Mesenchymal stem cell (in vitro differentiated cells and primary cell): ENCODE results near the gene MINPP1.
A peak's percentile ranks its signal among the peaks of the same experiment; 100 is the strongest.

ENCODE experiments used
- DNase-seq: peaks from one replicate; pipeline ENCODE4 v3.0.0-alpha.2; 2013
- H2AFZ ChIP-seq: one replicate; pipeline ENCODE4 v1.6.1; 2013; ENCODE audit warnings: low read depth, mild to moderate bottlenecking, control low read depth, inconsistent platforms, low read length, moderate library complexity
- H2AK5ac ChIP-seq: 2 replicates; pipeline ENCODE4 v1.6.1; 2013; ENCODE audit warnings: low read length, moderate library complexity, mild to moderate bottlenecking, inconsistent platforms; ENCODE audit not compliant: severe bottlenecking
- H2BK120ac ChIP-seq: one replicate; pipeline ENCODE4 v1.6.1; 2013; ENCODE audit warnings: low read depth, mild to moderate bottlenecking, inconsistent platforms, low read length, moderate library complexity
- H2BK12ac ChIP-seq, 2 experiments: one replicate each; pipeline ENCODE4 v1.6.1; 2013; ENCODE audit warnings: inconsistent platforms in 2 of 2, low read length in 2 of 2, mild to moderate bottlenecking in 2 of 2, moderate library complexity in 2 of 2, control low read depth in 1 of 2
- H2BK15ac ChIP-seq: one replicate; pipeline ENCODE4 v1.6.1; 2013; ENCODE audit warnings: mild to moderate bottlenecking, low read depth, inconsistent platforms; ENCODE audit not compliant: poor library complexity, severe bottlenecking
- H2BK5ac ChIP-seq: 2 replicates; pipeline ENCODE4 v1.6.1; 2013; ENCODE audit warnings: low read depth, mild to moderate bottlenecking, low read length, control low read depth, inconsistent platforms; ENCODE audit not compliant: poor library complexity, severe bottlenecking
- H3K14ac ChIP-seq, 2 experiments: one replicate each; pipeline ENCODE4 v1.6.1; 2013; ENCODE audit warnings: inconsistent platforms in 2 of 2, low read length in 2 of 2, control low read depth in 1 of 2, mild to moderate bottlenecking in 1 of 2, moderate library complexity in 1 of 2
- H3K18ac ChIP-seq, 2 experiments: one replicate each; pipeline ENCODE4 v1.6.1; 2013; ENCODE audit warnings: inconsistent platforms in 2 of 2, low read length in 2 of 2, control low read depth in 1 of 2, low read depth in 1 of 2, mild to moderate bottlenecking in 1 of 2
- H3K23ac ChIP-seq, 2 experiments: one replicate each; pipeline ENCODE4 v1.6.1; 2013; ENCODE audit warnings: inconsistent platforms in 2 of 2, low read length in 2 of 2, mild to moderate bottlenecking in 2 of 2, moderate library complexity in 2 of 2, control low read depth in 1 of 2
- H3K27ac ChIP-seq: 2 replicates; pipeline ENCODE4 v1.5.1; 2013; ENCODE audit warnings: mild to moderate bottlenecking, moderate library complexity, low read length, control low read depth, inconsistent platforms; ENCODE audit not compliant: poor library complexity, severe bottlenecking
- H3K27me3 ChIP-seq, 2 experiments: 2 replicates each; pipeline versions ENCODE4 v1.6.1 to v1.7.0; 2013; ENCODE audit warnings: low read length in 2 of 2, mild to moderate bottlenecking in 2 of 2, moderate library complexity in 2 of 2, control low read depth in 1 of 2, inconsistent platforms in 1 of 2; ENCODE audit not compliant: control insufficient read depth in 1 of 2, insufficient read depth in 1 of 2
- H3K36me3 ChIP-seq, 2 experiments: 2 replicates each; pipeline versions ENCODE4 v1.6.1 to v1.7.0; 2013; ENCODE audit warnings: low read length in 2 of 2, control low read depth in 1 of 2, inconsistent platforms in 1 of 2, low read depth in 1 of 2, mild to moderate bottlenecking in 1 of 2; ENCODE audit not compliant: insufficient read depth in 2 of 2, control insufficient read depth in 1 of 2
- H3K4ac ChIP-seq, 2 experiments: one replicate each; pipeline ENCODE4 v1.6.1; 2013; ENCODE audit warnings: inconsistent platforms in 2 of 2, low read length in 2 of 2, mild to moderate bottlenecking in 2 of 2, moderate library complexity in 2 of 2, control low read depth in 1 of 2, low read depth in 1 of 2
- H3K4me1 ChIP-seq: 2 replicates; pipeline ENCODE4 v1.6.1; 2013; ENCODE audit warnings: low read depth, low read length, control low read depth; ENCODE audit not compliant: control insufficient read depth, insufficient read depth
- H3K4me2 ChIP-seq: 2 replicates; pipeline ENCODE4 v1.6.1; 2013; ENCODE audit warnings: low read length, mild to moderate bottlenecking, inconsistent platforms; ENCODE audit not compliant: poor library complexity, severe bottlenecking
- H3K4me3 ChIP-seq, 2 experiments: 2 replicates each; pipeline versions ENCODE4 v1.5.1 to v1.7.0; 2013; ENCODE audit warnings: low read length in 2 of 2, mild to moderate bottlenecking in 2 of 2, control low read depth in 1 of 2, low read depth in 1 of 2; ENCODE audit not compliant: insufficient read depth in 1 of 2
- H3K79me1 ChIP-seq: replicated peaks from 2 replicates; pipeline ENCODE4 v1.6.1; 2013; ENCODE audit warnings: mild to moderate bottlenecking, control low read depth, low read length, inconsistent platforms; ENCODE audit not compliant: poor library complexity, severe bottlenecking
- H3K9ac ChIP-seq: 2 replicates; pipeline ENCODE4 v1.7.0; 2013; ENCODE audit warnings: mild to moderate bottlenecking, low read length, moderate library complexity
- H3K9me3 ChIP-seq: 2 replicates; pipeline ENCODE4 v1.7.0; 2013; ENCODE audit warnings: mild to moderate bottlenecking, low read length; ENCODE audit not compliant: control insufficient read depth
- H4K8ac ChIP-seq: one replicate; pipeline ENCODE4 v1.6.1; 2013; ENCODE audit warnings: inconsistent platforms, mild to moderate bottlenecking, low read length, moderate library complexity
- H4K91ac ChIP-seq: one replicate; pipeline ENCODE4 v1.6.1; 2013; ENCODE audit warnings: mild to moderate bottlenecking, low read length, inconsistent platforms
- WGBS: methylation state at CpG from one replicate; pipeline ENCODE4 v1.1.7; 2013; ENCODE audit warnings: mixed read lengths; 5-methylcytosine and 5-hydroxymethylcytosine counted together

The MINPP1 gene

DNA sequence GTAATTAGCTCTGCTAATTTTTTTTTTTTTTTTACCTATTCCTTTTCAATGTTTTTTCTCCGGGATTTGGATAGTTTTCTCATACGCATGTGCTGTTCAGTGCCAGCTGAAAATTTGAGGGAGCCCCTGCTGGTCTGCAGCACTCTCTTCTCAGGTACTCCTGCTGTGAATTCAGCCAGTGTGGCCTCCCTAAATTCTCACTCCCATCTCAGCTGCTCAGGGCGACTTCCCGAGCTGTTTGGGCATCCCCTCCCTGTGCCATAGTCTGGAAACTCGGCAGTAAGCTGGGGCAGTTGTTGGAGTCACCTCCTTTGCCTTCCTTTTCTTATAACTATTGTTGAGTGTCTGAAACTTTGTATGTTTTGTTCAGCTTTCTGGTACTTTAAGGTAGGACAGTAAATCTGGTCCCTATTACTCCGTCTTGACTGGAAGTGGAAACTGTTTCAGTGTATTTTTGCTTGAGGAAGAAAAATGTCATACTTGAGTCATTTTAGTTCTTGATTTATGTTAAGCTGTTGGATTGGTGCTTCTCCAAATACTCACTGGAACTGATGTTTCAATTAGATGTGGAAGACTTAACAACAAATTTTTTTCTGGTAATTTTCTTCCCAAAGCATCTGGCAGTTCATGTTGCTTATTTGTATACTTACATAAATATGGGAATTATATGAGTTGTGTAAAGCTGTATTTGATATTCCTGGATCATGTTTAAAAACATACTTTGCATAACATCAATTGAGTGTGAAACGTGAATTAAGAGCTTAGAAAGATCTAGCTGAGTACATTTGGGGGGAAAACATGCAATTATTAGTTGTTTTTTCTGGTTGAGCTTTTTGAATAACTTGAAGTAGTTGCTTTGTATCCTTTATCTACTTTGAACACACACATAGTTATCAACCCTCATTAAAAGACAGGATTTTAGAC is 33.7 kb downstream of the MINPP1 start:
- H3K4ac ChIP-seq, result peak overlapping the region in 1 of 2 experiments; percentile 51
- peak overlapping the region in 1 of 2 experiments; percentile 86 for H3K14ac ChIP-seq
- no peak overlapping the region for H2BK15ac ChIP-seq
- no peak overlapping the region for H3K27ac ChIP-seq
- H3K4me3 ChIP-seq, result no peak overlapping the region
- no peak overlapping the region for H4K8ac ChIP-seq
- peaks cover 9% of the 10 kb centered on the region for H3K9me3 ChIP-seq
- H3K36me3 ChIP-seq, result peaks cover 12 to 20% of the 10 kb centered on the region in 2 experiments
- peak overlapping the region; percentile 39 for H3K9ac ChIP-seq
- peak overlapping the region in 1 of 2 experiments; percentile 82 for H3K18ac ChIP-seq
- H4K91ac ChIP-seq, result no peak overlapping the region
- H3K23ac ChIP-seq, result peak overlapping the region in 1 of 2 experiments; percentile 83
- H3K4me2 ChIP-seq, result no peak overlapping the region
- 92% methylated on average over 6 of the region's 7 CpGs for WGBS
- no peak overlapping the region for H2AK5ac ChIP-seq
- peak overlapping the region in 1 of 2 experiments; percentile 63 for H2BK12ac ChIP-seq
- H2BK5ac ChIP-seq, result no peak overlapping the region
- peaks cover 23% of the 10 kb centered on the region for H3K79me1 ChIP-seq
- H3K4me1 ChIP-seq, result peaks cover 3% of the 10 kb centered on the region
- H2AFZ ChIP-seq, result no peak overlapping the region
- no peaks in the 10 kb centered on the region for H3K27me3 ChIP-seq
- H2BK120ac ChIP-seq, result no peak overlapping the region
- DNase-seq, result no peak

DNA sequence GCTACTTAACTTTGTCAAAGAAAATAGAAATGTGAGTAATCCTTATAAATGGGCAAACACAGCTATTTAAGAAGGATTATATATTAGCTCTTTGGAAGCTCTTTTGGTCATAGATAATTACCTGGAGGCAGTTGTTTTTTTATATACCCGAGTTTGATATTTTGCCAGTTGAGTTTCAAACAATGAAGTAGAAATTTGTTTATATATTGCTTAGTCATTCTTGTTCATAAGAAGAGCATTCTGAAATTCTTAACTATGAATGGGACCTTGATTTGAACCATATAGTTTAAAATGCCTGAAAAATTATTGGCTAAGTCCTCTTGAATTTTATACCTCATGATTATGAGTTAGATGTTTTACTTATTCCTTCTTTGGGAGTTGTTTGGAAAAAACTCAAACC is 36.4 kb downstream of the MINPP1 start:
- Histone ChIP-seq H3K18ac (no peak overlapping the region), H3K36me3 (peaks cover 12 to 20% of the 10 kb centered on the region in 2 experiments), H3K9ac (no peak overlapping the region), H3K79me1 (peaks cover 26% of the 10 kb centered on the region), H2BK5ac (no peak overlapping the region), H2BK15ac (no peak overlapping the region), H4K91ac (no peak overlapping the region), H2AFZ (no peak overlapping the region), H3K4me3 (no peak overlapping the region), H3K27ac (no peak overlapping the region), H3K9me3 (peaks cover 9% of the 10 kb centered on the region), H3K23ac (no peak overlapping the region), H3K4me2 (no peak overlapping the region), H2BK120ac (no peak overlapping the region), H2BK12ac (no peak overlapping the region), H4K8ac (no peak overlapping the region), H3K27me3 (no peaks in the 10 kb centered on the region), H3K4ac (no peak overlapping the region), H3K4me1 (peaks cover 3% of the 10 kb centered on the region), H2AK5ac (no peak overlapping the region), H3K14ac (no peak overlapping the region)
- WGBS, result 83% methylated on average over 1 of the region's 1 CpG
- no peak for DNase-seq

DNA sequence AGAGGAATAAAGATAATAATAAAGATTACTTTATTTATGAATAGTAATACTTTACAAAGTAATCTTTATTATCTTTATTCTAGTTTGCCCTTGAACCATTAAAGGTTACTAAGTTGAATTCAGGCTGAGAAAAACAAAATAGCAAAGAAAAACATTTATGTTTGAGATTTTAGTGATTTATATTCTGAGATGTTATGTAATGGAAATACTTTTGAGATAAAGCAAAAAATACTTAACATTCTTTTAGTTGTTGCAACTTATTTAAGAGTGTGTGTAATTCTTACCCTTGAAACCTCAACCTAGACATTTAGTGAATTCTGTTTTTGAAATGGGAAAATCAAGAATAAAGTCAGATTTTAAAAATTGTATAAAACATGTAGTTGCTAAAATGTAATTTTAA is 40.0 kb downstream of the MINPP1 start:
- peaks cover 15 to 20% of the 10 kb centered on the region in 2 experiments for H3K36me3 ChIP-seq
- H3K18ac ChIP-seq, result no peak overlapping the region
- H3K9me3 ChIP-seq, result peaks cover 9% of the 10 kb centered on the region
- peak overlapping the region; percentile 83 for H3K9ac ChIP-seq
- no peak overlapping the region for H3K27ac ChIP-seq
- H3K23ac ChIP-seq, result no peak overlapping the region
- H3K4me3 ChIP-seq, result no peak overlapping the region
- no peak overlapping the region for H2BK12ac ChIP-seq
- H2BK15ac ChIP-seq, result no peak overlapping the region
- no peak overlapping the region for H2AK5ac ChIP-seq
- H3K79me1 ChIP-seq, result peaks cover 23% of the 10 kb centered on the region
- no peak overlapping the region for H3K4ac ChIP-seq
- H3K27me3 ChIP-seq, result no peaks in the 10 kb centered on the region
- no peak overlapping the region for H4K8ac ChIP-seq
- H3K4me1 ChIP-seq, result no peaks in the 10 kb centered on the region
- no peak for DNase-seq
- no peak overlapping the region for H2BK120ac ChIP-seq
- H3K14ac ChIP-seq, result no peak overlapping the region
- H3K4me2 ChIP-seq, result no peak overlapping the region
- H4K91ac ChIP-seq, result no peak overlapping the region
- H2BK5ac ChIP-seq, result no peak overlapping the region
- H2AFZ ChIP-seq, result no peak overlapping the region

DNA sequence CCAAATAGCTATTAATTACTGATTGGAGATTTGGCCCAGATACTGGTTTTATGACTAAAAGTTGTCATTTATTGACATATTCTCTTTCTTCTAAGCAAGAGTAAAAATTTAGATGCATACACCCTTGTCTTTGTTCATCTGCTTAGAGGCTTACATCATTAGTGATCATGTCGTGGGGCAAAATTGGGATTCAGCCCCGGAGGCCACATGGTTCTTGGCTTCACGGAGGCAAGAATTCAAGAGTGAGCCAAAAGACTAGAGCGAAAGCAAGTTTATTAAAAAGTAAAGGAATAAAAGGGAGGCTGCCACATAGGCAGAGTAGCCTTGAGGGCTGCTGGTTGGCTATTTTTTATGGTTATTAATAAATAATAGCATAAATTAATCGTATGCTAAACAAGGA is 41.1 kb downstream of the MINPP1 start:
- Histone ChIP-seq H2BK5ac (no peak overlapping the region), H3K14ac (no peak overlapping the region), H2AK5ac (no peak overlapping the region), H3K27ac (no peak overlapping the region), H3K23ac (no peak overlapping the region), H2BK12ac (peak overlapping the region in 1 of 2 experiments; percentile 89), H3K9me3 (peaks cover 9% of the 10 kb centered on the region), H3K36me3 (peaks cover 13 to 20% of the 10 kb centered on the region in 2 experiments), H2AFZ (no peak overlapping the region), H2BK120ac (no peak overlapping the region), H3K4me3 (peak overlapping the region in 1 of 2 experiments; percentile 6), H4K8ac (no peak overlapping the region), H3K18ac (peak overlapping the region; percentile 49 to 68), H3K4ac (peak overlapping the region in 1 of 2 experiments; percentile 94), H4K91ac (no peak overlapping the region), H3K27me3 (no peaks in the 10 kb centered on the region), H3K4me2 (no peak overlapping the region), H3K4me1 (no peaks in the 10 kb centered on the region), H3K79me1 (peaks cover 20% of the 10 kb centered on the region), H2BK15ac (no peak overlapping the region), H3K9ac (peak overlapping the region; percentile 83)
- 67% methylated on average over 5 of the region's 5 CpGs for WGBS
- DNase-seq, result no peak
